ENCODE data around the gene ARFGEF2.
A peak's percentile ranks its signal among the peaks of the same experiment; 100 is the strongest.

DNA sequence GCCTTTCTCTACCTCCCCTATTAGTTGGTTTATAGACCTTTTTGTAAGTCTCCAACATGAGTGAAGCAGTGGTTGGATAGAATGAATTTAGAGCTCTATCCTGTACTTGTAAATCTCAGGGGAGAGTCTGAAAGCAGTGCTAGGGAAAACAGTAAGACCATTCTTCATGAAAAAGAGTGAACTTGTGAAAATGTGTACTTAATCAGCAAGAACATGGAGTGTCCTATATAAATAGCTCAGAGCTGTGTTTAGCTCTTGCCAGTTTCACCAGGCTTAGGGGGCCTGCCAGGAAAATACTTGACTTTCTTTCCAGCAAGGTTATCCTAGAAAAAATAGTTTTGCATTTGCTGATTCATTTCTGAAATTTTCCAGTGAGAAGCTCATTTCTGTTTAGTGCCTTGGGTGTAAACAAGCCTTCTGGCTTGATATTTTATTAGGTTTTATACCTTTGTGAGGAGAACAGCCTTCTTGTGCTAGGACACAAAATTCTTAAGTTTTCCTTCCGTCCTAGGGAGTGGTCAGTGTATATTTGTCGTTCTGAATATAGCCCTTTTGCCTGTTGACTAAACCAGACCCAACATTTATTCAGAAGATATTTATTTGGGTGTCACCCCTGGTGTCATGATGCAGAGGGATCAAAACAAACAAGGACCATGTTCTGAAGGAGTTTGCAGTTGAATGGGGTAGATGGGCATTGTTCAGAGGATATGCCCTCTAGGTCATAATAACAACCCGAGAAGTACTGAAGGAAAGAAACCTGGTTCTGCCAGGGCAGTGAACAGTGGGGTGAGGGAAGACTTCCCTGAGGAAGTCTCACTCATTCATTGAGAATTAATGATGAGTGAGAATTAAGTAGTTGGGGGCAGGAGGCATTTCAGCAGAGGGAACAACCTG is 7.6 kb downstream of the ARFGEF2 start:
- TF ChIP-seq CTCF (IDR thresholded peaks at IDR 0.05) (no peak), POLR2AphosphoS5 (IDR thresholded peaks at IDR 0.05; ENCODE audit: insufficient read depth in 1 of 2, low read depth in 1 of 2) (peak in 1 of 2 donors; percentile 36)
